Measurements from ENCODE around the gene DCD.
"Not testable (repeated sequence)": the region's sequence is repeated elsewhere in the genome, so short reads cannot be mapped to it uniquely, and the experiment has no call there.

Gene DCD, protein sequence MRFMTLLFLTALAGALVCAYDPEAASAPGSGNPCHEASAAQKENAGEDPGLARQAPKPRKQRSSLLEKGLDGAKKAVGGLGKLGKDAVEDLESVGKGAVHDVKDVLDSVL

DNA sequence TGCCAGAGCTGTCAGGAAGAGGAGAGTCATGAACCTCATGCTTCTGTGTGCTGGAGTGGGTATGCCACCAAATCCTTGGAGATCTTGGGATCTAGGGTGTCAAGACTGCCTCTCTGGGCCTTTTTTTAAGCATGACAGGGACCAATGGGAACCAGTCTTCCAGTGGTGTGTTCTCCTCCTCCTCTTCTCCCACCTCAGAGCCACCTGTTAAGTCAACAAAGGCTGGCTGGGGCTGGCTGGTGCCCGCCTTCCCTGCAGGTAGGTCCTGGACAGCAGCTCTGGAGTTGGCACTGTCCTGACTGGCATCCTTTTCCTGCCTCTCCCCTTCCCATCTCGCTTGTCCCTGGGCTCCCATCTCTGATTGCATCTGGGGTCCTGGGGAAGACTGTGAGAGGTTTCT is at the start of gene DCD:
TSS of gene DCD (minus strand) at position 101 of the 400 bp plus-strand sequence. CDS start at position 39, 62 bp downstream.
- DNase-seq (ENCODE audit: low read depth in 2 of 2) = no peak

DNA sequence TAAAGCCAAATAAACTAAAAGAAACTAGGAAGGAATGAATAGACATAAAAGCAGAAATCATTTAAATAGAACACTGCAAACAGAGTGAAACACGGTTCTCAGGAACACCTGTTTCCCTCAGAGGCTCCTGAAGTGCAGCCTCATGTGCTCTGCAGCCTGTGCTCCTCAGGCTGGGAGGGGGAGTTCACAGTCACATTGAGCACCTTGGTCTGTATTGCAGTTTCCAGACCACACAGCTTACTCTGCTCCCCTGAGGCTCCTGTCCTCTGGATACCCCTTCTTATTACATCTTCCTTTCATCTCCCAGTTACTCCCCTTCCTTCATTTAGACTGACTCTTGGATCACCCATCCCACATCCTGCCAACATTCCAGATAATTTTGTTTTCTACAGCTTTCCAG is 49.7 kb upstream of the DCD start:
- no peak for DNase-seq (ENCODE audit: low read depth in 2 of 2)

DNA sequence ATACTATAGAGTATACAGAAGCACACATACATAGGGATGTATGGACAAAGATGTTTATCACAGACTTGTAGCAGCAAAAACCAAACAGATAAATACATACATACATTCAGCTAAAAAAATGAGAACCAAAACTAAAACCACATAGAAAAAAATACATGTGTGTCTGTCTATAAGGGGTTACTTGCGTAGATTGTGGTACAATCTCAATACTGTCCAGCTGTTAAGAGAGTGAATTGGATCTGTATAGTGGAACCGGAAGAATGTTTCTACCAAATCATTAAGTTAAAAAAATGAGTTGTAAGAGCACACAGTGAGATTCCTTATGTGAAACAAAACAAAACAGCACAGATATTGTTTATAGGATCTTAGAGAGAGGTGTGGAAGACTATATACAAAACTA is 44.2 kb upstream of the DCD start:
- no peak for DNase-seq (ENCODE audit: low read depth in 2 of 2)

DNA sequence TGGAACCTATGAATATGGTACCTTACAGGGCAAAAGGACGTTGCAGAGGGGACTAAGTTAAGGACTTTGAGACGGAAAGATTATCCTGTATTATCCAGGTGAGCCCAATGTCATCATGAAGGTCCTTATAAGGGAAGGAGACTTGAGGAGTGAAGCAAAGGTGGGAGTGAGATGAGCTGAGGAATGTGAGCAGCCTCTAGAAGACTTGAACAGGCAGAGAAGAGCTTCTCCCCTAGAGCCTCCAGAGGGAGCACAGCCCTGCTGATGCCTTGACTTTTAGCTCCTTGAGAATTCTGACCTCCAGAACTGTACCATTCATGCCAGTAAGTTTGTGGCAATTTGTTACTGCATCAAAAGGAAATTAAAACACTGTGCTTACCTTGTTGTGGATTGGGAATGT is 41.8 kb upstream of the DCD start:
- no peak for DNase-seq (ENCODE audit: low read depth in 2 of 2)

DNA sequence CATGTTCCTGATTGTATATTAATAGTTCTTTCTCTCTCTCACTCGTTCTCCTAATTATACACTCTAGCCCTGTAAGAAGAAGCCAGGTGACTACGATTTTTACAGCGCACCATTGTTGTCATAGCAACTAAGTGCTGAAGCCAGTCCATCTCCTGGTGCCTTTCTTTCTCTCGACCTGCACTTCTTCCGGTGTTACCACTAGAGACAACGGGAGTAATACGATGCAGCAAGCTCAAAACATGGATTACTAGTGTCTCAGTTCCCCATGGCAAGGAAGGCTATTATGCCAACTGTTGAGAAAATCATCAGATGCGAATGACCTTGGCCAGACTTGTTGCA is 40.8 kb upstream of the DCD start:
- DNase-seq (ENCODE audit: low read depth in 2 of 2) = no peak

DNA sequence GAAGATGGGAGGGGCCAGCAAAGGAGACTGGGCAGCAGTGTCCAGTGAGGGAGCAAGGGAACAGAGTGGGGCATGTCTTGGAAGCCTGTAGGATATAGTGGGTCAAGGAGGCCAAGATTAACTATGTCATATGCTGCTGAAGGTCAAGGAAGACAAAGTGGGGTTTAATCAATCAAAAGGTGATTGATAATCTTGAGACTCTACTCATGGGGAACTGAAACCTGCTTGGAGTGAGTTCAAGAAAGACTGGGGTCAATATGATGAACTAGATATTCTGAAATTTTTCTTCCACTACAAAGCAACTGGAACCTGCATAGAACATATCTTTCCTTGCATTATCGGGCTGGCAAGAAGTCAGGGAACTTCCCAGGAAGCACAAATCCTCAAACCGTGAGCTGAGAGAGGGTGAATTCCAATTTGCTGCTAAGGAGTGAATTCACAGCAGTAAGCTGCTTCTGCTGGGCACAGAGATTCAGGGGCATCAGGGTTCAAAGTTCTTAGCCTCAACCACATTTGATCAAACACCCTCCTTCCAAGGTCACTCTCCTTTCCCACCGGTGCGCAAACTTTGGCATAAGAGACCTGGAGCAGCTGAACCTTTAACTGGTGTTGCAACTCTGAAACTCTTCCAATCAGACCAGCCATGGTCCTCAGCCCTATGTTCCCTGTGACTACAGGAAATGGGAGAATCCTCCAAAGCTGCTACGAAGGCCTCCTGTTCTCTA is 40.3 kb upstream of the DCD start:
- DNase-seq (ENCODE audit: low read depth in 2 of 2) = no peak

DNA sequence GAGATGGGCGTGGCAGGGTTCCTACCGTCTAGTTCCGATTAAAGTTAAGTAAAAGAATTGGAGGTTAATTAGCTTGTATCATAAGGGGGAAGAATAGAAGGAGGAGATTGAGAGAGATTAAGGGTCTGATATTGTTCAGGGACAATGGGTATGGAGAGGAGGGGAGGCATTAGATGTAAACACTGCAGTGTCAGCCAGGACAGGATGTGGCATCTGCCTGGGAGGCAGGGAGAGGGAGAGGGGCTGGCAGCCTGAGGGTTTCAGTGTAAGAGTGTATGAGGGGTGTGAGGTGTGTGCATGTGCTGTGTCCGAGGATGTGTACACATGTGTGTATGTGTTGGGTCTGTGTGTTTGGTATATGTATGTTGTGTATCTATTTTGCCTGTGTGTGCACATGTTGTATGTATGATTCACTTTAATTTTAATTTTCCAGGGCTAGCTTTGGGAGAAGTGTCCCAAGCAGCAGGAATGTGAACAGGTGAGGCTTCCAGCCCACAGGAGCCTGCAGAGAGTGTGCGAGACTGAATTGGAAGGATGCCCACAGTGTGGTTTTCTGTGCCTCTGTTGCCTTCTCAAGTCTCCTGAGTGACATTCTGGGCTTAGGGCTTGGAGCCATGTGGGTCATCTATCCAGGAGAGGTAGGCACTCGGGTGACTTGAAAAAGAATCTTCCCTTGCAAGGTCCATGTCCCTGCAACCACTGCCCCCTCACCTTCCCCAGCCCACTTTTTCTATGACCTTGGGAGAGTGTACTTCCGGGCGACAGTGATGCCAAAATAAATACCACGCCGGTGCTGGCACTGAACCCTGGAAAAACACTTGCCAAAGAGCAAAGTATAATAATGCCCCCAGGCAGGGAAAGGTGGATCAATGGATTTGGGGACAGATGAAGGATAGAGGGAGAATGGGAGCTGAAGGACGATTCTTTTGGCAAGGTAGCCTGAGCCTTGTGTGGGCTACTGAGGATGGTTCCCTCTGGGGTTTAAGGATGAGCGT is 36.8 kb upstream of the DCD start:
- DNase-seq (ENCODE audit: low read depth in 2 of 2) = no peak

DNA sequence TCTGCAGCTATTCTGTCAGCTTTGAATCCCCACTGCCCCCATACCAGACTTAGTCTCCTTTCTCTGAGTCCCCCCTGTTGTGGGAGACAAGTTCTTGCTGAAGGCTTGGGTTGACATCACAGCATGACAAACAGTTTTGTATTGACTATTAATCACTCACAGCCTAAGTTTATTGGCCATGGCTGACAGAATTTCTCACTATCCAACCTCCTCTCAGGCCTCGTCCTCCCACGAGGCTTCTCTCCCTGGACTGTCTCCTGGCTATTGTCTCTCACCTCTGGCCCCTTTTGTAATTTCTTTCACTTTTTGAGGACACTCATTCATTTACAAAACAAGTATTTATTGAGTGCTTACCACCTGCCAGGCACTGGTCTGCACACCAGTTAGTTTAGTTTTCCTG is 35.2 kb upstream of the DCD start:
- DNase-seq (ENCODE audit: low read depth in 2 of 2) = no peak

DNA sequence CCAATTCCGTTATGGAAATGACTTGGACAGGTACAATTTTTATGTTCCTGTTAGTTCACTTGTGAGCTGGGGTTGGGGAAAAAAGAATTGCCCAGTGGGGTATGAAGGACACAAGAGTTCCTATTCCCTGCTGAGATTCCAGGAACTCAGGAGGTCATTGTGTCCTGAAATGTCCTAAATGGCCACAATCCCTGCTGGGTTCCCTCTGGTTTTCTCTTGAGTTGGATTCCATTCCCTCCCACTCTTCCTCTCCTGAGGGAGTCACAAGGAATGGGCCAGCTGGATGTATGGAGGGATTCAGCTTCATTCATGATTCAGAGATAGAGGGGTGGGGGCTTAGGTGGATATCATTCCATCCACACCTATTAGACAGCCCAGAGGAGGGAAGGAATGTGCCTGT is 34.5 kb upstream of the DCD start:
- no peak for DNase-seq (ENCODE audit: low read depth in 2 of 2)

DNA sequence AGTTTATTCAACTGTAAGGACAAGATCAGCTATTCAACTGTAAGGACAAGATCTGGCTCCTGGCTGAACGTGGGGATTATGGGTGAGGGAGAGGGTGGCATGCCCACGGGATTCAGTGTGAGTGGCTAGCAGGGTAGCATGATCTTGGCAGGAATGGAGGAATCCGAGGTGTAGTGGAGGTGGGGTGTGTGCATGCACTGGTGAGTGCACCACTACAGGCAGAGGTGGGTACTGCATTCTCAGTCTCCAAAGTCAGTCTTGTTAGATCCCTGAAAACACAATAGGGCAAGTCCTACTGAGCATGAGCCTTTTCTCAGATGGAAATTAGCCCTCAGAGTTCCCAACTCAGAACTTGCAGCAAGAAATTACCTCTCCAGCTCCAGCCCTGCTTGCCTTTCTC is 32.2 kb upstream of the DCD start:
- no peak for DNase-seq (ENCODE audit: low read depth in 2 of 2)

DNA sequence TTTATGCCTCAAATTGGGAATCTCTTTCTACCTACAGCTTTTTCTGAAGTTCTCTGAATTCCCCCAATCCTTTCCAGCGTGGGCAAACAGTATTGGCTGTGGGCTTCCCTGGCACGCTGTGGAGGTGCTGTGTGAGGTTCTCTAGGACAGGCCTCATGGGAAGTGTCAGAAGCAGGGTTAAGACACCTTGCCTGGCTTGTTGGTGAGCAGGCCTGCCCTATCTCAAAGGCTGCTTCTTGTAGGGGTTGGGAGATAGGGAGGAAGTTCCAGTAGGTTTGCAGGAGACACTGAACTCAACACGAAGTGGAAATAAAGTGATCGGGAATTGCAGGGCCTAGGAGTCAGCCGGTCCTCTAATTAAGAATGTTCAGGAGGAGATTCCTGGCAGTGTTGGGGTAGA is 30.0 kb upstream of the DCD start:
- DNase-seq (ENCODE audit: low read depth in 2 of 2) = no peak

DNA sequence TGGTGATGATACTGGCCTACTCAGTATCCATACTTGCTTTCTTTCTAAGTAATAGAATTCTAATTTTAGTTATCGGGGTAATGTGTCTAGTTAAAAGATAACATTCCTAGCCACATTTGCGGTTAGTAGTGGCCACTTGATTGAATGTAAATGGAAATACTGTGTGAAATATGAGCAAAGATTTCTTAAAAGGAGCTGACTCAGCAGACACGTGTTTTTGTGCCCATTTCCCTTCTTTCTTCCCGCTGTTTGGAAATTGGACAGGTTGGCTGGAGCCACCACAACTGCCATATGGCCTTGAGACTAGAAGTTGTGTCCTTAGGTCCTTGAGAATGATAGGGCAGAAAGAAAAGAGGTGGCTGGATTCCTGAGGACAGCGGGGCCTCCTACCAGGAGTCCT is 19.8 kb upstream of the DCD start:
- DNase-seq (ENCODE audit: low read depth in 2 of 2) = no peak

DNA sequence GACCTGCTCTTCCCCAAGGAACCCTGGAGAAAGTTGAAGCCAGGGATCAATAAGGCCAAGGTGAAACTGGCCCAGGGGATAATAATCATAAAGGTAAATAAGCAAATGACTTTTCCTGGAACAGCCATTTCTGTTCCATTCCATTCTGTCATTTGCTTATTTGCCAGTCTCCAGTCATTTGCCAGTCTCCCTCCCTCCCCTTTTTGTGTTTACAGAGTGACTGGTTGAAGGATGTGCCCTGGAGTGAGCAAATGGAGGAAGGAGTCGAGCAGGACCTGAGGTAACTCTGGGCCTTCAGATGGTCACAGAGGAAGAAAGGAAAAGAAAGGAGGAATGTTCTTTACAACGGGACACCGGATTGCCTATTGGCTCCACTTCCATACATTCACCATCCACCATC is 17.8 kb upstream of the DCD start:
- DNase-seq (ENCODE audit: low read depth in 2 of 2) = no peak

DNA sequence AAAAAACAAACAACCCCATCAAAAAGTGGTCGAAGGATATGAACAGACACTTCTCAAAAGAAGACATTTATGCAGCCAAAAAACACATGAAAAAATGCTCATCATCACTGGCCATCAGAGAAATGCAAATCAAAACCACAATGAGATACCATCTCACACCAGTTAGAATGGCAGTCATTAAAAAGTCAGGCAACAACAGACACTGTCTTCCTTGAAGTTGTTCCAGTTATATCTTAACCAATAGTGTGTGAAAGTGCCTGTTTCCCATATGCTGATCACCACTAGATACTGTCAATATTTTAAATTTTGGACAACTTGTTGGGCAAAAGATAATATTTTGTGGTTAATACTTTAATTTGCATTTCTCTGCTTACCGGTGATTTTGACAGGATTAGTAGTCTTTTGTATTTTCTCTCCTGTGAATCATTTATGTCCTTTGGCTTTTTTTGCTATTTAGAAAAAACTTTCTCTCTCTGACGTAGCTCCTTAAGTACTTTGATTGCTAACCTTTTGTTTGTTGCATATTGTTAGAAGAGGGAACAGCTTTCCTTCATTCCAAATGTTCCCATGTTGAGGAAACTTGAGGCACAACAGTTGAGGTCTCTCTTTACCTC is 17.0 kb upstream of the DCD start:
- DNase-seq (ENCODE audit: low read depth in 2 of 2) = not testable (repeated sequence)

DNA sequence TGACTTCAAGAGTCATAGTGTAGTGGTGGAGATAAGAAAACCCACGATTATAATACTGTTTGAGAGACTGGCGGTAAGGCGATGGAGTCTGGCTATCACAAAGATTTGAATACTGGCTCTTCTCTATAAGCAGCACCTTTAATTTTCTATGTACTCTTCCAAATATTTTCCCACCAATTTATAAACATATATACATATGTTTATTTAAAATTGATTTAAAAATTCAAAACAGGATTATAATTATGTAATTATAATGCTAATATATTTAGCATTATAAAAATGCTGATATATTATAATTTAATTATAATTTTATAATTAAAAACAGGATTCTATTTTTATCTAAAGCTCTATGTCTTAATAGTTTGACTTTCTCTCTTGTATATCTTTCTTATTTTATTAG is 15.4 kb upstream of the DCD start:
- DNase-seq (ENCODE audit: low read depth in 2 of 2) = no peak

DNA sequence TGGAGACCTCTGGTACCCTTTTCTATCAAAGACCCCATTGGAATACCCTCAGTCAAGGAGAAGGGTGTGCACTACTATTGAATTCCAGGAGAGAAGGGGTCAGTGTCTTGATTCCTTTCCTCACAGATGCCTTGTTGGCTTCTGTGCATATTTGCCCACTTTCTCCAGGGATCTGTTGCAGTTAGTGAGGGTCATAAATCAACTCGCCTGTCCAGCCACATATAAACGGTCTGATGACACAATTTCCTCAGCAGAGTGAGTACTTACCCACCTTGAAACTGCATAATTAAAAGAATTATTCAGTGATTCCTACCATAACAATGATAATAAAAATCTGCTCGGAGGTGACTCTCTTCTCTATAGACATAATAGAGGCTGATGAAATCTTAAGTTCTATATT is 13.9 kb upstream of the DCD start:
- no peak for DNase-seq (ENCODE audit: low read depth in 2 of 2)

DNA sequence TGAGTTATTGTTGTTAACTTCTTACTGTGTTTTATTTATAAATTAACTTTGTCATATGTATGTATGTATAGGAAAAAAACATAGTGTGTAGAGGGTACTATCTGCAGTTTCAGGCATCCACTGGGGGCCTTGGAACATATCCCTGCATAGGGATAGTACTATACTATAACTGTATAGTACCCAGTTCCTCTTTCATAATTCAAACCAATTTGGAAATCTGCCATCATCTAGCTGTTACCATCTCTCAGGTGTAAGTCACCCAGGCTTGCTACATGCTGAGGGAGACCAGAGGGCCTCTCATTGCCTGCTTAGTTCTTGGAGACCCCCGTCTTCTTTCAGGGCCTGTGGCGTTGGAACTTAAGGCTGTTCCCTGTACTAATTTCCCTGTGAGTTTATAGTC is 12.9 kb upstream of the DCD start:
- no peak for DNase-seq (ENCODE audit: low read depth in 2 of 2)

DNA sequence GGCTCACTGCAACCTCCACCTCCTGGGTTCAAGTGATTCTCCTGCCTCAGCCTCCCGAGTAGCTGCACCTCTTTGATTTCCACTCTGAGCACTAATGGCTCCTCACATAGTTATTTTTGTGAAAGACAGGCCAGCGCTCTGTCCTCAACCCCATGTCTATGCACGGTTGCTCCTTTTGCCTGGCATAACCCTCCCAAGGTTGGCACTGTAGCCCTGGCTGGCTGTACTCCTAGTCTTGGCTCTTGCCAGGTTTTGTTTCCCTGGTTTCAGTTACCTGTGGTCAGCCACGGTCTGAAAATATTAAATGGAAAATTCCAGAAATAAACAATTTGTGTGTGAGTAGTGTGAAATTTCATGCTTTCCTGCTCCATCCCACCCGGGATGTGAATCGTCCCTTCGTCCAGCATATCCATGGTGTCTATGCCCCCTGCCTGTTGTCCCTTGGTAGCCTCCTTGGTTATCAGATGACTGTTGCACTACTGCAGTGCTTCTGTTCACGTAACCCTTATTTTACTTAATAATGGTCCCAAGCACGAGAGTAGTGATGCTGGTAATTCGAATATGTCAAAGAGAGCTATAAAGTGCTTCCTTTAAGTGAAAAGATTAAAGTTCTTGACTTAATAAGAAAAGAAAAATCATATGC is 12.3 kb upstream of the DCD start:
- no peak for DNase-seq (ENCODE audit: low read depth in 2 of 2)

DNA sequence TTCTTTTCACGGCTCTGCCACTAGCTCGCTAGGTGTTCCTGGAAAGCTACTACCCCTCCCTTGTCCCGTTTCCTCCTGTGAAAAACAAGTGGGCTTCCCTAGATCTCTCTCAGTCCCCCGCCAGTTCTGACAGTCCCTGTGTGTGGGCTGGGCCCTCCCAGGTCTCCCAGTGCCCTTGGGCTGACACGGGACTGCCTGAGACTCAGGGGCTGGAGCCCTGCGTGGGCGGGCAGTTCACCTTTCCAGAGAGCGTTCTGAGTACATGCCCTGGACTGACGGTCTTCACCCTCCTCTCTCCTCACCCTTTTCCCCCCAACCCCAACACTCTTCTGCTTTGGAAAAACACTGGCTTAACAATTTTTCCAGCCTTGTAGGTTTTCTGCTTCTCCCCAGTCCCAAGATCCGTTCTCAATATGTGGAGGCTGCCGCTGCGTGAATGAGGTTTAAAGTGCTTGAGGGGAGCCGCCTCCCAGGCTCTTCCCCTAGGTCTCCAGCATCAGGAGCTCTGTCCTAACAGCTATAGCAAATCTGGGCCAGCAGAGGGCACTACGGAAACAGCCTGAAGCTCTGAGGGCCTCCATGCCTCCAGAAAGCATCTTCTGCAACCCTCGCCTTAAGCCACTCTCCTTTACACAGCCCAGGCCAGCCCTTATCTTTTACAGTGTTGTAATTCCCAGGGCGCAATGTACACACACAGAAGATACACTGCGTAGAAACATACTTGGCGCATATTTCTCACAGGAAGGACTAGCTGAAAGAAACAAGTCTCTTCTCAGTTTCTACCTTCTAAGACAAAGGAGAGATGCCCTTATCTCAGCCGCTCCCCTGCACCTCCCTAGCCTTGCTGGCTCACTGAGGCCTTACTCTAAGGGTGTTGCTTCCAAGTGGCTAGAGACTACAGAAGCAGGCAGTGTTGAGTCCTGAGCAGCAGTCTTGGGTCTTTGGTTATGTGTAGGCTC is 10.4 kb upstream of the DCD start:
- DNase-seq (ENCODE audit: low read depth in 2 of 2) = peak in 1 of 2 donors; percentile 10

DNA sequence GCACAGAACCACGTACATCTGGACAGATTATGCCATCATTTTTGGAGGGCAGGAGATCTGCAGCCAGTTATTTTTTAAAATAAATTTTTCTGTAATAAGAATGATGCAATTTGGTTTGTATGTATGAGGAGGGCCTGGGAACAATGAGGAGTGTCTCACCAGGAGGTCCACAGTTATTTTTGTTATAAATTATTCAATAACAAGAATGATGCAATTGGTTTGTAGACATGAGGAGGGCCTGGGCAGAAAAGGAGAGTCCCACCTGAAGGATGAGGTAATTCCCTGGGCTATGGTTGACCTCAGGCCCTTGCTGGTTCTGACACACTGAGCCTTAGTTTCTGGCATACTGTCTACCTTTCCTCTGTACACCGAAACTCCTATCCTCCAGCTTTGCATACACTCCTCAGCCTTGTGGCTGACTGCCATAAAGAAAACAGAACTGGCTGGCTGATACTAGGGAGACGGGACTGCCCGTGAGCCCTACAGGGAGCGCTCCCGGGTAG is 9.0 kb upstream of the DCD start:
- no peak for DNase-seq (ENCODE audit: low read depth in 2 of 2)

DNA sequence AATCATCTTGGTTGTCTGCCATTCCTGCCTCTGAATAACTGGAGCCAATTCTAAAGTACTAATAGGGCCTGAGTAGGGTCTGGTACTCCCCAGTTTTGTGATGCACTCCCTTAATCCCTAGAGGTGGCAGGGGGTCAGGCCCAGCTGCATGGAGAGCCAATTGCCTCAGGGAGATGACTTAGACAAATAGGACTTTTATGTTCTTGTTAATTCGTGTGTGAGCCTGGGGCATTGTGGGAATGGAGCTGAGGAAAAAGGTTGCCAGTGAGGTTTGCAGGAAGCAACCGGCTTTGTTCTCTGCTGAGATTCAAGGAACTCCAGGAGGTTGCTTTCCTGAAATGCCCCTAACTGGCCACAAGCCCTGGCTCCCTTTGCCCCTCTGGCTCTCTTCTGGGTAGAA is 6.8 kb upstream of the DCD start:
- no peak for DNase-seq (ENCODE audit: low read depth in 2 of 2)

Data from stimulated activated CD8-positive, alpha-beta memory T cell treated with anti-CD3 and anti-CD28 coated beads, Interleukin-7, amount 100 ng/mL, for 1 hour (primary cell).